H9 (cell line): ENCODE data around the gene ELP1. TPM values are rescaled to one million over a fixed set of nuclear protein-coding genes. Genes with fewer than 3 reads are reported as not detected.
A peak's percentile ranks its signal among the peaks of the same experiment; 100 is the strongest.
"Not testable (repeated sequence)": the region's sequence is repeated elsewhere in the genome, so short reads cannot be mapped to it uniquely, and the experiment has no call there.

Experiments used
- DNase-seq: peaks from one replicate; pipeline ENCODE4 v3.0.0-alpha.2; 2017
- H2AFZ ChIP-seq: one replicate; pipeline ENCODE4 v1.6.1; 2013; ENCODE audit warnings: mild to moderate bottlenecking, low read length, control low read depth, moderate library complexity
- H2AK5ac ChIP-seq: 2 replicates; pipeline ENCODE4 v1.6.1; 2013; ENCODE audit warnings: low read length, control low read depth, mixed read lengths; ENCODE audit not compliant: insufficient read length
- H2BK120ac ChIP-seq: one replicate; pipeline ENCODE4 v1.6.1; 2013; ENCODE audit warnings: low read depth, mild to moderate bottlenecking, low read length, control low read depth, inconsistent platforms; ENCODE audit not compliant: poor library complexity, severe bottlenecking
- H2BK12ac ChIP-seq: 2 replicates; pipeline ENCODE4 v1.6.1; 2013; ENCODE audit warnings: low read length, control low read depth, mixed read lengths, low read depth; ENCODE audit not compliant: insufficient read length
- H2BK15ac ChIP-seq: 2 replicates; pipeline ENCODE4 v1.6.1; 2013; ENCODE audit warnings: low read depth, low read length, control low read depth
- H2BK20ac ChIP-seq: one replicate; pipeline ENCODE4 v1.6.1; 2013; ENCODE audit warnings: low read depth, mild to moderate bottlenecking, low read length, control low read depth, inconsistent platforms; ENCODE audit not compliant: poor library complexity, severe bottlenecking
- H2BK5ac ChIP-seq: 2 replicates; pipeline ENCODE4 v1.6.1; 2013; ENCODE audit warnings: low read length, control low read depth, mixed read lengths; ENCODE audit not compliant: insufficient read length
- H3K14ac ChIP-seq: 2 replicates; pipeline ENCODE4 v1.6.1; 2013; ENCODE audit warnings: low read length, control low read depth; ENCODE audit not compliant: insufficient read depth
- H3K18ac ChIP-seq: 2 replicates; pipeline ENCODE4 v1.6.1; 2013; ENCODE audit warnings: low read depth, mild to moderate bottlenecking, mixed read lengths, low read length, control low read depth; ENCODE audit not compliant: insufficient read length
- H3K23ac ChIP-seq: 2 replicates; pipeline ENCODE4 v1.6.1; 2013; ENCODE audit warnings: low read length, control low read depth, mixed read lengths, low read depth; ENCODE audit not compliant: insufficient read length
- H3K23me2 ChIP-seq: 2 replicates; pipeline ENCODE4 v1.6.1; 2013; ENCODE audit warnings: low read depth, mild to moderate bottlenecking, mixed read lengths, low read length, control low read depth; ENCODE audit not compliant: insufficient read length, poor library complexity, severe bottlenecking
- H3K27ac ChIP-seq: 2 replicates; pipeline ENCODE4 v1.5.1; 2013; ENCODE audit warnings: low read length, control low read depth, mixed read lengths, low read depth; ENCODE audit not compliant: insufficient read length
- H3K27me3 ChIP-seq: 2 replicates; pipeline ENCODE4 v1.6.1; 2013; ENCODE audit warnings: low read length, control low read depth, inconsistent platforms; ENCODE audit not compliant: insufficient read depth
- H3K4ac ChIP-seq: 2 replicates; pipeline ENCODE4 v1.6.1; 2013; ENCODE audit warnings: low read depth, mild to moderate bottlenecking, control low read depth, inconsistent platforms, low read length, moderate library complexity
- H3K4me1 ChIP-seq: 2 replicates; pipeline ENCODE4 v1.6.1; 2013; ENCODE audit warnings: low read length, control low read depth, inconsistent platforms; ENCODE audit not compliant: insufficient read depth
- H3K4me2 ChIP-seq: 2 replicates; pipeline ENCODE4 v1.6.1; 2013; ENCODE audit warnings: low read length, control low read depth, mixed read lengths; ENCODE audit not compliant: insufficient read length, insufficient read depth
- H3K56ac ChIP-seq: 2 replicates; pipeline ENCODE4 v1.6.1; 2013; ENCODE audit warnings: low read depth, mild to moderate bottlenecking, mixed read lengths, low read length, control low read depth; ENCODE audit not compliant: insufficient read length
- H3K79me1 ChIP-seq: 2 replicates; pipeline ENCODE4 v1.6.1; 2013; ENCODE audit warnings: low read depth, mild to moderate bottlenecking, moderate library complexity, low read length, control low read depth, inconsistent platforms; ENCODE audit not compliant: insufficient read depth, poor library complexity, severe bottlenecking
- H3K79me2 ChIP-seq: 2 replicates; pipeline ENCODE4 v1.6.1; 2013; ENCODE audit warnings: low read length, control low read depth, inconsistent platforms; ENCODE audit not compliant: insufficient read depth
- H3K9ac ChIP-seq: 2 replicates; pipeline ENCODE4 v1.6.1; 2013; ENCODE audit warnings: low read length, control low read depth, mixed read lengths; ENCODE audit not compliant: insufficient read length; ENCODE audit errors: extremely low read depth
- H3K9me3 ChIP-seq: one replicate; pipeline ENCODE4 v1.6.1; 2013; ENCODE audit warnings: low read depth, low read length, inconsistent platforms; ENCODE audit not compliant: control insufficient read depth
- H3T11ph ChIP-seq: one replicate; pipeline ENCODE4 v1.6.1; 2013; ENCODE audit warnings: mild to moderate bottlenecking, low read length, control low read depth, inconsistent platforms
- H4K20me1 ChIP-seq: one replicate; pipeline ENCODE4 v1.6.1; 2013; ENCODE audit not compliant: control insufficient read depth, insufficient read length, insufficient read depth
- H4K5ac ChIP-seq: 2 replicates; pipeline ENCODE4 v1.6.1; 2013; ENCODE audit warnings: low read depth, mild to moderate bottlenecking, mixed read lengths, low read length, control low read depth; ENCODE audit not compliant: insufficient read length
- H4K8ac ChIP-seq: replicated peaks from 2 replicates; pipeline ENCODE4 v1.6.1; 2013; ENCODE audit warnings: low read length, control low read depth, mixed read lengths, low read depth; ENCODE audit not compliant: insufficient read length
- H4K91ac ChIP-seq: 2 replicates; pipeline ENCODE4 v1.6.1; 2013; ENCODE audit warnings: low read depth, mild to moderate bottlenecking, moderate library complexity, mixed read lengths, low read length, control low read depth; ENCODE audit not compliant: insufficient read length
- H3K27ac Mint-ChIP-seq, 3 experiments: 2 replicates in 2 of 3; 3 replicates in 1 of 3; pipeline ENCODE4 v1.8.0; 2020 to 2021; ENCODE audit warnings: mixed read lengths in 3 of 3, mild to moderate bottlenecking in 1 of 3, moderate library complexity in 1 of 3
- H3K27me3 Mint-ChIP-seq: 2 replicates; pipeline ENCODE4 v1.8.0; 2021; ENCODE audit warnings: low read depth, mild to moderate bottlenecking, moderate library complexity, mixed read lengths
- H3K36me3 Mint-ChIP-seq, 3 experiments: 2 replicates in 2 of 3; 3 replicates in 1 of 3; pipeline ENCODE4 v1.8.0; 2020 to 2021; ENCODE audit warnings: low read depth in 3 of 3, mixed read lengths in 3 of 3; ENCODE audit not compliant: insufficient read depth in 1 of 3
- H3K4me1 Mint-ChIP-seq, 2 experiments: 2 replicates each; pipeline ENCODE4 v1.8.0; 2020; ENCODE audit warnings: mixed read lengths in 2 of 2
- H3K4me3 Mint-ChIP-seq, 2 experiments: 2 replicates in 1 of 2; 3 replicates in 1 of 2; pipeline ENCODE4 v1.8.0; 2020 to 2021; ENCODE audit warnings: mild to moderate bottlenecking in 2 of 2, mixed read lengths in 2 of 2, moderate library complexity in 1 of 2
- H3K9me3 Mint-ChIP-seq, 2 experiments: 2 replicates in 1 of 2; 3 replicates in 1 of 2; pipeline ENCODE4 v1.8.0; 2020; ENCODE audit warnings: mild to moderate bottlenecking in 2 of 2, mixed read lengths in 2 of 2, moderate library complexity in 1 of 2
- WGBS: extraction: QIAGEN DNeasy Blood & Tissue Kit; methylation state at CpG from one replicate; pipeline ENCODE4 v1.1.7; 2013; ENCODE audit warnings: missing lambda C conversion rate, low lambda C conversion rate, mixed read lengths; ENCODE audit not compliant: insufficient read length; ENCODE audit errors: extremely low coverage; 5-methylcytosine and 5-hydroxymethylcytosine counted together
- total RNA-seq: library from RNA; stranded (reverse); gene quantifications from 2 replicates; pipeline ENCODE4 v1.2.1, GENCODE V29; 2021
- TF ChIP-seq, protein P1 (sequence below): fragments of 200-600 bp; sonication (generic); conservative IDR thresholded peaks from 3 replicates; pipeline ENCODE4 v1.8.0; 2021; ENCODE audit warnings: antibody characterized with exemption, mild to moderate bottlenecking

Gene ELP1
- total RNA-seq, 1 experiment from 2014 or later: 38.7 TPM

DNA sequence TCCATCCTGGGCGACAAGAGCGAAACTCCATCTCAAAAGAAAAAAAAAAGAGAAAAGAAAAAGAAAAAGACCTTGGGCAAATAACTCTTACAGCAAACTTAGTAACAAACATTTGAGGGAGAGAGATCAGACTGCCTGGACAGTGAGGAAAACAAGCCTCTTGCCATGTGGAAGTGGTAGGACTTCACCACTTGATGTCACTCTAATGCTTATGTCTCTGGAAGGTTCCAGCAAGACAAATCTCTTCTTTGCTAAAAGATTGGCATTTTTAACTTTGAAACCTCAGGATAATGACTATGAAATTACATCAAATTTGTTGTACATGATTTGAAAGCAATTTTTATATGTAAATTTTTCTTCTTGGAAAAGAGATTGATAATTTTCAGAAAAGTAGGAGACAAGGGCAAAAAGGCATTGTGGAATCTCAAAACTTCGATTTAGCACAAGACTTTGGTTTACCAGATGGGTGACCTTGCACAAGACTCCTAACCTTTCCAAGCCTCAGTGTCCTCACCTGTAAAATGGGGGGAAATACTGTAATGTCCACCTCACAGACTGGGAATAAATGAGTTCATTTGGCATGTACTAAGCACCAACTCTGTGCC is 83.5 kb downstream of the ELP1 start:
- Histone ChIP-seq H3K9me3 (no peaks in the 10 kb centered on the region), H3T11ph (no peak overlapping the region), H2BK15ac (no peak overlapping the region), H3K79me1 (no peaks in the 10 kb centered on the region), H3K14ac (no peak overlapping the region), H4K5ac (no peak overlapping the region), H4K91ac (no peak overlapping the region), H2AFZ (no peak overlapping the region), H3K4me2 (no peak overlapping the region), H3K9ac (no peak overlapping the region), H2AK5ac (no peak overlapping the region), H3K56ac (no peak overlapping the region), H3K79me2 (no peaks in the 10 kb centered on the region), H3K23ac (no peak overlapping the region), H2BK5ac (no peak overlapping the region), H4K8ac (no peak overlapping the region), H2BK20ac (no peak overlapping the region), H3K27me3 (no peaks in the 10 kb centered on the region), H2BK120ac (no peak overlapping the region), H3K23me2 (no peaks in the 10 kb centered on the region), H4K20me1 (no peaks in the 10 kb centered on the region), H3K18ac (no peak overlapping the region), H3K4me1 (no peaks in the 10 kb centered on the region), H3K4ac (no peak overlapping the region), H3K27ac (no peak overlapping the region), H2BK12ac (no peak overlapping the region)
- H3K36me3 Mint-ChIP-seq: no peaks in the 10 kb centered on the region
- no peaks in the 10 kb centered on the region for H3K27me3 Mint-ChIP-seq
- no peak for DNase-seq
- TF ChIP-seq, protein P1, sequence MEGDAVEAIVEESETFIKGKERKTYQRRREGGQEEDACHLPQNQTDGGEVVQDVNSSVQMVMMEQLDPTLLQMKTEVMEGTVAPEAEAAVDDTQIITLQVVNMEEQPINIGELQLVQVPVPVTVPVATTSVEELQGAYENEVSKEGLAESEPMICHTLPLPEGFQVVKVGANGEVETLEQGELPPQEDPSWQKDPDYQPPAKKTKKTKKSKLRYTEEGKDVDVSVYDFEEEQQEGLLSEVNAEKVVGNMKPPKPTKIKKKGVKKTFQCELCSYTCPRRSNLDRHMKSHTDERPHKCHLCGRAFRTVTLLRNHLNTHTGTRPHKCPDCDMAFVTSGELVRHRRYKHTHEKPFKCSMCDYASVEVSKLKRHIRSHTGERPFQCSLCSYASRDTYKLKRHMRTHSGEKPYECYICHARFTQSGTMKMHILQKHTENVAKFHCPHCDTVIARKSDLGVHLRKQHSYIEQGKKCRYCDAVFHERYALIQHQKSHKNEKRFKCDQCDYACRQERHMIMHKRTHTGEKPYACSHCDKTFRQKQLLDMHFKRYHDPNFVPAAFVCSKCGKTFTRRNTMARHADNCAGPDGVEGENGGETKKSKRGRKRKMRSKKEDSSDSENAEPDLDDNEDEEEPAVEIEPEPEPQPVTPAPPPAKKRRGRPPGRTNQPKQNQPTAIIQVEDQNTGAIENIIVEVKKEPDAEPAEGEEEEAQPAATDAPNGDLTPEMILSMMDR: peak; percentile 48
- WGBS: no CpG with 5 or more reads among the region's 3 CpGs
- H3K27ac Mint-ChIP-seq: no peak overlapping the region
- H3K9me3 Mint-ChIP-seq: no peaks in the 10 kb centered on the region
- H3K4me1 Mint-ChIP-seq: no peaks in the 10 kb centered on the region
- H3K4me3 Mint-ChIP-seq: no peak overlapping the region

DNA sequence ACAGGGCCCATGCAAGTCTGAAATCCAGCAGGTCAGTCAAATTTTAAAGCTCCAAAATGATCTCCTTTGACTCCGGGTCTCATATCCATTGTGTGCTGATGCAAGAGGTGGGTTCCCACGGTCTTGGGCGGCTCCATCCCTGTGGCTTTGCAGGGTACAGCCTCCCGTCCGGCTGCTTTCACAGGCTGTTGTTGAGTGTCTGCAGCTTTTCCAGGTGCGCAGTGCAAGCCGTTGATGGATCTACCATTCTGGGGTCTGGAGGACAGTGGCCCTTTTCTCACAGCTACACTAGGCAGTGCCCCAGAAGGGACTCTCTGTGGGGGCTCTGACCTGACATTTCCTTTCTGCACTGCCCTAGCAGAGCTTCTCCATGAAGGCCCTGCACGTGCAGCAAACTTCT is 85.6 kb downstream of the ELP1 start:
- H3K79me2 ChIP-seq, H2BK5ac ChIP-seq, H2BK120ac ChIP-seq, H3K9ac ChIP-seq, H3K27me3 Mint-ChIP-seq, H3K23ac ChIP-seq, H3K4me3 Mint-ChIP-seq, H3K4me1 Mint-ChIP-seq, H4K20me1 ChIP-seq, H2AFZ ChIP-seq, H3K4me2 ChIP-seq, H4K91ac ChIP-seq, H3K23me2 ChIP-seq, H3K9me3 Mint-ChIP-seq, H3K18ac ChIP-seq, H3K79me1 ChIP-seq, H3K27ac Mint-ChIP-seq, H2AK5ac ChIP-seq, H3K27ac ChIP-seq, H4K8ac ChIP-seq, H3K56ac ChIP-seq, H4K5ac ChIP-seq, H3K27me3 ChIP-seq, H3T11ph ChIP-seq, H3K14ac ChIP-seq, H2BK12ac ChIP-seq, H2BK20ac ChIP-seq, H3K9me3 ChIP-seq, H3K4ac ChIP-seq, H3K36me3 Mint-ChIP-seq, H2BK15ac ChIP-seq, DNase-seq, H3K4me1 ChIP-seq: not testable (repeated sequence)
- no CpG with 5 or more reads among the region's 8 CpGs for WGBS
